Coronary artery (tissue), 2 donors: Measurements from ENCODE around the gene FAM149B1.
"Not testable (repeated sequence)": the region's sequence is repeated elsewhere in the genome, so short reads cannot be mapped to it uniquely, and the experiment has no call there.

Source experiments
- DNase-seq: peaks from one replicate; pipeline ENCODE4 v3.0.0-alpha.2; 2017; ENCODE audit warnings: low spot score
- H3K27ac ChIP-seq, 2 donors: fragments of 200-600 bp; sonication (generic); one replicate each; pipeline ENCODE4 v1.5.1; 2016 to 2019
- H3K4me3 ChIP-seq: fragments of 200-600 bp; sonication (generic); 2 replicates; pipeline ENCODE4 v1.5.1; 2016; ENCODE audit warnings: mild to moderate bottlenecking, moderate library complexity
- TF ChIP-seq, protein P1 (sequence below): fragments of 200-600 bp; sonication (generic); IDR thresholded peaks from one replicate; pipeline ENCODE4 v1.5.1; 2019; ENCODE audit warnings: antibody characterized with exemption

The FAM149B1 gene

DNA sequence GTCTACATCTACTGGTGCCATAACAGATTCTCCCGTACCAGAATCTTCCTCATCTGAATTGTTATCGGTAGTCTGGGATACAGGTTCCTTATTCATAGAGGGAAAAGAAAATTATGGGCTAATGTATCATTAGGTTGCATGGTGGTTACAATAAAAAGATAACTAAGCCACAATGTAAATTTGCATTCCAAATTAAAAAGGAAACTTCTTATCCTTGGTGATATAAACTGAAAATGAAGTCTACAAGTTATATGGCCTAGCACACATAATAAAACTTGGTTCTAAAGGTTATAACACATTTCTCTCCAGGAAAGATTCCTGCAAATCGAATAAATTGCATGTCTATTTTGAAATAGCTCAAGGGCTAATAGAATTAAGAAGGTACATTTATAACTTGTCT, 33.2 kb upstream of the FAM149B1 start:
- TF ChIP-seq, protein P1, sequence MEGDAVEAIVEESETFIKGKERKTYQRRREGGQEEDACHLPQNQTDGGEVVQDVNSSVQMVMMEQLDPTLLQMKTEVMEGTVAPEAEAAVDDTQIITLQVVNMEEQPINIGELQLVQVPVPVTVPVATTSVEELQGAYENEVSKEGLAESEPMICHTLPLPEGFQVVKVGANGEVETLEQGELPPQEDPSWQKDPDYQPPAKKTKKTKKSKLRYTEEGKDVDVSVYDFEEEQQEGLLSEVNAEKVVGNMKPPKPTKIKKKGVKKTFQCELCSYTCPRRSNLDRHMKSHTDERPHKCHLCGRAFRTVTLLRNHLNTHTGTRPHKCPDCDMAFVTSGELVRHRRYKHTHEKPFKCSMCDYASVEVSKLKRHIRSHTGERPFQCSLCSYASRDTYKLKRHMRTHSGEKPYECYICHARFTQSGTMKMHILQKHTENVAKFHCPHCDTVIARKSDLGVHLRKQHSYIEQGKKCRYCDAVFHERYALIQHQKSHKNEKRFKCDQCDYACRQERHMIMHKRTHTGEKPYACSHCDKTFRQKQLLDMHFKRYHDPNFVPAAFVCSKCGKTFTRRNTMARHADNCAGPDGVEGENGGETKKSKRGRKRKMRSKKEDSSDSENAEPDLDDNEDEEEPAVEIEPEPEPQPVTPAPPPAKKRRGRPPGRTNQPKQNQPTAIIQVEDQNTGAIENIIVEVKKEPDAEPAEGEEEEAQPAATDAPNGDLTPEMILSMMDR = no peak
- DNase-seq = no peak
- Histone ChIP-seq H3K4me3 (no peak overlapping the region), H3K27ac (no peak overlapping the region)

- DNase-seq = no peak
- H3K27ac ChIP-seq = no peak overlapping the region
- H3K4me3 ChIP-seq = no peak overlapping the region
- TF ChIP-seq, protein P1 = no peak
Measured at GRCh38 chr10:73136627-73137026, 31.3 kb upstream of the FAM149B1 start.

DNA sequence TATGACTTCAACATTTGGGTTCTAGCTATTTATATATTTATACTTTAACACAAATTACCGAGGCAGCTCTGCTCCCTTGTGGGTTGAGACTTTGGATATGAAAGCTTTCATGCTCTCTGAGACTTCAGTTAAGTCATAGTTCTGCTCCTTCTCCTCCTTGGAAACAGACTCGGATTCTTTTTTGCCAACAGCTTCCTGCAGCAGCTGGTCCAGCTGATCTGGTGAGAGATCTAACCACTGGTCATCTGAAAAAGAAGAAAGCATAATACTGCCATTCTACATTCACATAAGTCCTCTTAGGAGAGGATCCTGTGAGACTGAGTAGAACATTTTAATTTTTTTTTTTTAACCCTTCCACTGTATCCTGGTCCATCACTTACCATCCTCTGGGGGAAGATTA, 28.7 kb upstream of the FAM149B1 start:
- no peak overlapping the region for H3K27ac ChIP-seq
- H3K4me3 ChIP-seq = no peak overlapping the region
- DNase-seq = no peak
- TF ChIP-seq, protein P1 = no peak

GRCh38 chr10:73141603-73142002, 26.3 kb upstream of the FAM149B1 start:
- no peak overlapping the region for H3K4me3 ChIP-seq
- H3K27ac ChIP-seq = no peak overlapping the region
- no peak for DNase-seq
- TF ChIP-seq, protein P1 = no peak

DNA sequence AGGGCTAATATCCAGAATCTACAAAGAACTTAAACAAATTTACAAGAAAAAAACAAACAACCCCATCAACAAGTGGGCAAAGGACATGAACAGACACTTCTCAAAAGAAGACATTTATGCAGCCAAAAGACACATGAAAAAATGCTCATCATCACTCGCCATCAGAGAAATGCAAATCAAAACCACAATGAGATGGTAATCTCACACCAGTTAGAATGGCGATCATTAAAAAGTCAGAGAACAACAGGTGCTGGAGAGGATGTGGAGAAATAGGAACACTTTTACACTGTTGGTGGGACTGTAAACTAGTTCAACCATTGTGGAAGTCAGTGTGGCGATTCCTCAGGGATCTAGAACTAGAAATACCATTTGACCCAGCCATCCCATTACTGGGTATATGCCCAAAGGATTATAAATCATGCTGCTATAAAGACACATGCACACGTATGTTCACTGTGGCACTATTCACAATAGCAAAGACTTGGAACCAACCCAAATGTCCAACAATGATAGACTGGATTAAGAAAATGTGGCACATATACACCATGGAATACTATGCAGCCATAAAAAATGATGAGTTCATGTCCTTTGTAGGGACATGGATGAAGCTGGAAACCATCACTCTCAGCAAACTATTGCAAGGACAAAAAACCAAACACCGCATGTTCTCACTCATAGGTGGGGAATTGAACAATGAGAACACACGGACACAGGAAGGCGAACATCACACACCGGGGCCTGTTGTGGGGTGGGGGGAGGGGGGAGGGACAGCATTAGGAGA, 17.1 kb upstream of the FAM149B1 start:
- H3K4me3 ChIP-seq, H3K27ac ChIP-seq, DNase-seq: not testable (repeated sequence)

DNA sequence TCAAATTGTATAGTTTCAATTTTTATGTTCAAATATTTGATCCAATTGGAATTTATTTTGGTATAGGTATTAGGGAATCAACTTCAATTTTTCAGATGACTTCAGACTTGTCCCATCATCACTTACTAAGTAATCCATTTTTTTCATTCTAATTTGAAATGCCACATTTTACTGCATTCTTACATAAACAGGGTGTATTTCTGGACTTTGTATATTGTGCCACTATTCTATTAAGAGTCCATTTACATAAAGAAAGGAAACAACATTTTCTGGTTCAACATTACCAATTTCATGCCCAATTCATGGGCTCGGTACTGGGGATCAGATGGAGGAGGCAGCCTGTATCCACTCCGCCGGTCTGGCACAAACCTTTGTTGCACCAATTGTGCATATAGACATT, 15.9 kb upstream of the FAM149B1 start:
- DNase-seq = no peak
- no peak overlapping the region for H3K27ac ChIP-seq
- TF ChIP-seq, protein P1 = no peak
- H3K4me3 ChIP-seq = no peak overlapping the region

GRCh38 chr10:73156054-73156453, 11.9 kb upstream of the FAM149B1 start:
- TF ChIP-seq, protein P1 = no peak
- Histone ChIP-seq H3K27ac (no peak overlapping the region), H3K4me3 (no peak overlapping the region)
- DNase-seq = no peak
